Stimulated activated CD8-positive, alpha-beta memory T cell treated with anti-CD3 and anti-CD28 coated beads, Interleukin-15, amount 100 ng/mL, for 48 hours (primary cell): ENCODE results near the gene IL19.
"Not testable (repeated sequence)": the region's sequence is repeated elsewhere in the genome, so short reads cannot be mapped to it uniquely, and the experiment has no call there.

Experiments used
- DNase-seq, 2 donors: peaks; one replicate each; pipeline ENCODE4 v3.0.0-alpha.2; 2020; ENCODE audit warnings: low read depth in 2 of 2

Gene IL19

DNA sequence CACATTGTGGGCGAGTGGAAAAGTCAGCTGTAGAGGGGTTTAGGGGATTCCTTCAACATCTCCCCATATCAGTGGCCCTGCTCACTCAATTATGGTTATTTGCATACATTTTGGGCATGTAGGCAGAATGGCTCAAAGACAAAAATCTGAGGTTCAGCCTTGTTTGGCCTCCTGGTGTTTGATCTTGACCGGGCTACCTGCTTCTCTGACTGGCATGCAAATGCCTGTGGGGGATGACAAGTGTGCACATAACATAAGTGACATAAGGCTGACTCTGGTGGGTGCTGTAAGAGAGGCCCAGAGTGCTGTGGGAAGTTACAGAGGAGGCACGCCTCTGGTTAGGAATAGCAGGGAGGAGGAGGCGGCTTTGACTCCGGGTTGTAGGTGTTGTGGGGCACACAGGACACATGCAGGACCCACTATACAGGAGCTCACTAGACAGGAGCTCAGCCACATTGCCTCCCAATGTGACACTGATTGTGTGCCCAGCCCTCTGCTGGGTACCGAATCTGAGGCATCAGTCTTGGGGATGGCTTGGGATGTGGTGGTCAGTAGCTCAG lies 29.4 kb upstream of the IL19 start:
- no peak for DNase-seq

DNA sequence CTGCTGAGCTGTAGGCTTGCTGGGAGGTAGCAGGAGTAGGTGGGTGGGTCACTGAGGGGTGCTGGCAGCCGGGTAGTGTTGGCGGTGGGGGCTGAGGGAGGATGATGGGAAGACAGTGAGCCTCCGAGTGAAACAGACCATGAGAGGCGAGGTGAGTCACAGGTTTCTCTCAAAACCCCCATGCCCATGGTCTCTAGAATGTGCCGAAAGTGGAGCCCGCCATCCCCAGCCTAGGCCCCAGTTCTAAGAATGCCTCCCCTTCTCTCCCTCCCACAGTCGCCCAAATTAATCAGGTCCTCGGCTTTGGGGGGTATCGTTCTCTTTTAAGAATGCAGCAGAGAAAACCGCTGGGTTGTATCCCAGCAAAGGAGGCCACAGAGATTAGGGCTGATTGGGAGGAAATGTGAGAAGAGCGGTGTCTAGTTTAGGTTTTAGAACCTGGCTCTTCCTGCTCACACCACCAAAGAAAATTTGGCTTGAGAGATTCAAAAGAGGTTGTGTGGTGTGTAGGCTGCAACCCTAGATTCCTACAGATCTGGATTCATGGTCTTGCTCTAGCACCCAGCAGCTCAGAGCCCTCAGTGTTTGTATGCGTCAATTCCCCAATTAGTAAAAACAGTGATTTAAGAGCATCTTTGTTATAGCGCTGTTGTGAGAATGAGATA lies 27.7 kb upstream of the IL19 start:
- DNase-seq, result peak; percentile 56 to 67

DNA sequence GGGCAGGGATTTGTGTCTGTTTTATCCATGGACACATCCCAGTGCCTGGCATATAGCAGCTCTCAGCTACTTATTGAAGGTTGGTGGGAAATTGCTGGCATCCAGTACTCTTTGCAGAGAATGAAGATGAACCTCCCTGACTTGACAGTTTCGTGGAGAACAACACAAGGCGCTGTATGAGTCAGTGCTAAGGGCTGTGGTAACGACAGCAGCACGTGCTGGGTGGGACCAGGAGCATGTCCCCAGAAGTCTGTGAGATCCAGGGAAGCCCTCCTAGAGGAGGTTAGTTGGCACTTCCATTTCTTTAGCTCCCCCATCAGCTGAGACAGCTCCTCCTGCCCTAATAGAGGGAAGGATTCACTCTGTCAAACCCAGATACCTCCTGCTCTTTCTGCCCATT lies 25.9 kb upstream of the IL19 start:
- DNase-seq, result no peak

DNA sequence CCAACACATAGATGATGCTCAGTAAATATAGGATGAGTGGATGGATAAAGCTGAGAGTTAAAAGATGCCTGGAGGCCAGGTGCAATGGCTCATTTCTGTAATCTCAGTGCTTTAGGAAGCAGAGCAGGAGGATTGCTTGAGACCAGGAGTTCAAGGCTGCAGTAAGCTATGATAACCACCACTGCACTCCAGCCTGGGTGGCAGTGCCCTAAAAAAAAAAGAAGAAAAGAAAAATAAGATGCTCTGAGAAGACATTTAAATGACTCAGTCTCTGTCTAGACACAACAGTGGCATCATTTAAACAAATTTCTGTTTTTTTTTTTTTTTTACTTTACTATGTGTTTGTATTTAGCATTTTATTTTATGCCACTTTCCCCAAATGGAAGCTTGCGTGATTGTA lies 25.3 kb upstream of the IL19 start:
- DNase-seq, result no peak

DNA sequence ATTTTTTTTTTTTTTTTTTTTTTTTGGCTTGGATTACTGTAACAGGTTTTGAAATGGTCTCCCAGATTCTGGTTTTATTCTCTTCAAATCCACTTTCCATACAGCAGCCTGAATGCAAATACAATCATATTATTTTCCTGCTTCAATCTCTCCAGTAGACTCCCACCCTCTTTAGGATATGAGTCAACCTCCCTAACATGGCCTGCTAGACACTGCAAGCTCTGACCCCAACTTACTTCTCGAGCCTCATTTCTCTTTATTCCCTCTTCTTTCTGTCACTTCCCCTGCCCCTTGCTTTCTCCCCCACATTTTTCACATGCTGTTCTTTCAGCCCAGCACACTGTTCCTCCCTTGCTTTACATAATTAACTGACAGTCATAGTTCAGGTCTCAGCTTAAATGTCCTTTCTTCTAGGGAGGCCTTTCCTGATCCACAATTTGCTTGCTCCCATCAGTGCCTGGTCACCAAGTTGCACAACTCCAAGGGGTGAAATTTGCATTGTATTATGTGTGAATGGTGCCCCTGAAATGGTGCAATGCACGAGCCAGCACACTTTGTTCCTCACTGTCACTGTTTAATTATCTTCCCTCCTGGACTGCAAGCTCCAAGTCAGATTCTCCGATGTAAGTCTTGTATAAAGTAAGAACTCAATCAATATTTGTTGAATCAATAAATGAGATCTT lies 22.1 kb upstream of the IL19 start:
- DNase-seq, result no peak

DNA sequence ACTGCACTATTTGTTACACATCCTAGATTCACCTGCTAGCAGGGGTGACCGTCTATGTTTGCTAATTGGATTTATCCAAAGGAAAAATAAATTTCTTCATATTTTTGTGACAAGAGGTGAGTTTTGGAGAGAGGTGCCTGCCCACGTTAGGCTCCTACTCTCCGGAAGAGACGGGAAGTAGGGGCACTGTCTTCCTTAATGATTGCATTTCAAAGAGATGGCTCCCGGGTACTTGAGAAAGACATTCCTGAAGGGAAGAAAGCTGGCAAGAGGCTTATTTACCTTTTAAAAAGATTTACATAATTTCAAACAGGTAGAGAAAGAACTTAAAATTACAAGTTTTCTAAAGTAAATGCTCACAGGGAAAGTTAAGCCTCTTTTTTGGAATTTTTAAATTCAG lies 18.7 kb upstream of the IL19 start:
- no peak for DNase-seq

DNA sequence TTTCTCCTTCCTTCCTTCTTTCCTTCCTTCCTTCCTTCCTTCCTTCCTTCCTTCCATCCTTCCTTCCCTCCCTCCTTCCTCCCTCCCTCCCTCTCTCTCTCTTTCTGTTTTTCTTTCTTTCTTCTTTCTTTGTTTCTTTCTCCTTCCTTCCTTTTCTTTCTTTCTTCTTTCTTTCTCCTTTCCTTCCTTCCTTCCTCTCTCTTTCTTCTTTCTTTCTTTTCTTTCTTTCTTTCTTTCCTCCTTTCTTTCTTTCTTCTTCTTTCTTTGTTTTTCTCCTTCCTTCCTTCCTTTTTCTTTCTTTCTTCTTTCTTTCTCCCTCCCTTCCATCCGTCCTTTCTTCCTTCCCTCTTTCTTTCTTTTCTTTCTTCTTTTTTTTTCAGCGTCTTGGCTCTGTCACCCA lies 18.1 kb upstream of the IL19 start:
- no peak for DNase-seq

DNA sequence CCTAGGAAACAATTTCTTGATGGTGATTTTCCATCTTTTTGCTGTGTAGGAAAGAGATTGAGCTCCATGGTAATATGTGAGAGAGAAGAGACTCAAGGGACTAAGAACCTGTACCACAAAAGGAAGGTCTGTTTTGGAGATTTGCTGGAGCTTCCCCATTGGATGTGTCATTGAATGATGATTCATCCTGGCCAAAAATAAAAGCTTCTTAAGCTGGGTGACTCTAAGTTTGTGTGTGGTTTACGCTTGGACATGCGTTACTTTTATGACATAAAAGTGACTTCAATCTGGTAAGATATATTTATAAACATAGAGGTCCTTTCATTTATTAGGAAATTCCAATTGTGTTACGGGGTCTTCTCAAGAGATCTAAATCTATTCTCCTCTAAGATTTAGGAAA lies 17.4 kb upstream of the IL19 start:
- DNase-seq, result no peak

DNA sequence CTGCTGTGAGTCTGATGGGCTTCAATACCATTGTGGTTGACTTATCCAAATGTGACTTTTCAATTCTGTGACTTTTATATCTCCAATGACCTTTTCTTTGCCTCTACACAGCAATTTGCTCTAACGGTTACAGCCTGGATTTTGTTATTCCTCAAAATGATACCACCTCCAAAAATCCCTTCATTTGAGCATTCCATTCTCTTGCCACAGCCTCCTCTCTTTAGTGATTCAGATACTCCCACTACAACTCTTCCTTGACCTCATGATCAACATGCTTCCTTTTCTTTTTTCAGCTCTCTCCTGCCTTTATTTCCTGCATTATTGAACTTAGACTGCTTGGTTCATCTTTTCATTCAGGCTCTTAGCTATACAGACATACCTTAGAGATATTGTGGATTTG lies 16.6 kb upstream of the IL19 start:
- DNase-seq, result no peak

DNA sequence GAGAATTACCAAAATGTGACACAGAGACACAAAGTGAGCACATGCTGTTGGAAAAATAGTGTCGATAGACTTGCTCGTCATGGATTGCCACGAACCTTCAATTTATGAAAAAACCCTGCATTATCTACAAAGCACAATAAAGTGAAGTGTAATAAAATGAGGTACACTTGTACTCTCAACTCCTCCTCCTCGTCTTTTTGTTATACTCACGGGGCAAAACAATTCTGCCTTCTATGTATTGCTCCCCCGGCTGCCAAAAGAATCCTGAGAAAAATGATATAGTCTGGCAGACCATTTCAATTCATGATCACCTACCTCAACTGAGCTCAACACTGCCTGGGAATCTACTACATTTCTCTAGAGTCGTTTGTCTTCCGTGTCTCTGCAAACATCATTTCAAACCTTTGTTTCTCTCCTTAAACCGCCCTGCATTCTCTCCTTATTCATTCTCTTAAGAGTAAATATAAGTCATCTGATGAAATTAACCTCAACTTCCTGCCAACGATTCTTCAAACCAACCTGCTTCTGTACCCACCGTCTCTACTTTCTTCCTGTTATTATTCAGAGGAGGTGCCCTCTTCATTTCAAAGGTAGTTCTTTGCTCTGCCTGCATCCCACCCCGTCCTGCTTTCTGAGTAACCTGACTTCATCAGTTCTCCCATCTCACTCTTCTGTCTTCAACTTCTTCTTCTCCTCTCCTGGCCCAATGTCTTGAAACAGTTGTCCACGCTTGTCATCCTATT lies 12.9 kb upstream of the IL19 start:
- no peak for DNase-seq

DNA sequence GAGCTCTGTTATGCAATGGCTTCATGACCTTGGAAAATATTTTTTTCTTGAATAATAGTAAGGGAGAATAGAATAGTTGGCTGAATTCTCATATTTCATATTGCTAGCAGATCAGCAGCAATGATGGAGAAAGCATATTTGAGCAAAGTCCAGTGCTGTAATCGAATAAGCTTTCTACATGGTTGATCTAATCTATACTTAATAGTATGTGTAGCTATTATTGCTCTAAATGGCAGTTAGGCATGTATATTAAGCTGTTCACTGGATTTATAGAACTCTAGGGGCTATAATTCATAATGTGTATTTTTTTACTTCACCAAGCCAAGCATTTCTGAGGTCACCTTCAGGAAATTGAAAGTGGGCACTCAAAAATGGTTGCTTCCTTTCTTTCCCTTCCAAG lies 10.0 kb upstream of the IL19 start:
- DNase-seq, result no peak

DNA sequence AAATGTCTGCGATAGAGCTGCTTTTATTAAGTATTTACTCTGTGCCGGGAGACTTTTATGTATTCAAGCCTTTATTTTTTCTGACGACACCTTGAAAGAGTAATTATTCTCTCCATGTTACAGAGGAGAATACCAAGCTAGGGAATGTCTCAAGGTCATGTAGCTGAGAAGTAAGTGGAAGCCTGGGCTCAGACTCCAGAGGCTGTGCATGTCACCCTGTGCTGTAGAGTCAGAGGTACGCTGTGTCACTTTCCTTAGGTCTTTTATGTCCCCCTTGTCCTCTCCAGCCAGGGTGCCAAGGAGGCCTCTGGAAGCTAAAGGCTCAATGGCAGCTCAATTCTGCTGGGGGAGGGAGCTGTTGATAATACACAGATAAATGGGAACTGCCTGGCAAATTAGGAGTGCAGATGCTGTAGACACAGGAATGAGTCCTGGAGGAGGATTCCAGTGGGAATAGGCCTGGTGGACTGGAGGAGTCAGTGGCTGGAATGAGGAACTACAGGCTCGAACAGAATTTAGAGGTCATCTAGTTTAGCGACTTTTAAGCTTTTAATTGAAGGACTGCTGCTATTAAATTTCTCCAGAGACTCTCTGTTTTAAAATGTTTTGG lies 9.3 kb upstream of the IL19 start:
- no peak for DNase-seq

DNA sequence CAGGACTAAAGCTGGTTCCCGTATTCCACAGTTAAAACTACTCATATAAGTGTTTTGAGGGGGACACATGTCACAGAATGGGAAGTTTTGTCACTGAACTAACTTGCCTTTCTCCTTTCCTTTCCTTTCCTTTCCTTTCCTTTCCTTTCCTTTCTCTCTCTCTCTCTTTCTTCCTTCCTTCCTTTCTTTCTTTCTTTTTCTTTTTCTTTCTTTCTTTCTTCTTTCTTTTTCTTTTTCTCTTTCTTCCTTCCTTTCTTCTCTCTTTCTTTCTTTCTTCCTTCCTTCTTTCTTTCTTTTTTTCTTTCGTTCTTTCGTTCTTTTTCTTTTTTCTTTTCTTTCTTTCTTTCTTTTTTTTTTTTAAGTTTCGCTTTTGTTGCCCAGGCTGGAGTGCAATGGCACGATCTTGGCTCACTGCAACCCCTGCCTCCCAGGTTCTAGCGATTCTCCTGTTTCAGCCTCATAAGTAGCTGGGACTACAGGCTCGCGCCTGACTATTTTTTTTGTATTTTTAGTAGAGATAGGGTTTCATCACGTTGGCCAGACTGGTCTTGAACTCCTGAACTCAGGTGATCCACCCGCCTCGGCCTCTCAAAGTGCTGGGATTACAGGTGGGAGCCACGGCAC lies 7.7 kb upstream of the IL19 start:
- DNase-seq, result not testable (repeated sequence)

DNA sequence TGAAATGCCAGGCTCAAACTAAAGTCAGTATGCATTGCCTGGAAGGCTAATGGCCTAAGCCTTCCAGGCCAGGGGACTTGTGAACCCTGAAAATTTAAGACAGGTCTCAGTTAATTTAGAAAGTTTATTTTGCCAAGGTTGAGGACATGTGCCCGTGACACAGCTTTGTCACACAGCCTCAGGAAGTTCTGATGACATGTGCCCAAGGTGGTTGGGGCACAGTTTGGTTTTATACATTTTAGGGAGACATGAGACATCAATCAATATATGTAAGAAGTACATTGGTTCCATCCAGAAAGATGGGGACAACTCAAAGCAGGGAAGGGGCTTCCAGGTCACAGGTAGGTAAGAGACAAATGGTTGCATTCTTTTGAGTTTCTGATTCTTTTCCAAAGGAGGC lies 4.8 kb upstream of the IL19 start:
- DNase-seq, result not testable (repeated sequence)

DNA sequence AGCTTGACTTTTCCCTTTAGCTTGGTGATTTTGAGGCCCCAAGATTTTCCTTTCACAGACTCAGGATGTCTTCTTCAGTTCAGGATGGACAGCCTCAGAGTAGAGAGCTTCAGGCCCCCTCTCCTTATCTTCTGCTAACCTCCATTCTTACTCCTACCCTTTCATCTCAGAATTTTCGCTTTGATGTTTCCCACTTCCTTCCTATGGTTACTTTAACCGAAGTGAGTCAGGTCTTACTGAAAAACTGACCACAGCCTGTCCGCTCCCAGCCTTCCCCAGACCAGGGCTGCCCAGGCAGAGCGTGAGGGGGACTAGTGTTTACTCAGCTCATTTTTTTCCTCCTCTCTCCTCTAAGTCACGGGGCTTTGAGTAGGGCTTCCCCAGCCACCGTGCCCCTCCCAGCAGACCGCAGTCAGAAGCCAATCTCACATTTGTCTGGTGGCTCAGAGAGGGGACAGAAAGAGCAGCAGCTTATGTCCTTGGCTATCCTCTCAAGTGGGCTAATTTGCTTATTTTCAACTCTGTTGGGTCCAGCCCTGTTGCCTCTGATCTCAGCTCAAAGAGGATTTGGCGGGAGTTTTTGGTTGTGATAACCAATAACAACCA lies 4.2 kb upstream of the IL19 start:
- DNase-seq, result peak; percentile 66 to 69

DNA sequence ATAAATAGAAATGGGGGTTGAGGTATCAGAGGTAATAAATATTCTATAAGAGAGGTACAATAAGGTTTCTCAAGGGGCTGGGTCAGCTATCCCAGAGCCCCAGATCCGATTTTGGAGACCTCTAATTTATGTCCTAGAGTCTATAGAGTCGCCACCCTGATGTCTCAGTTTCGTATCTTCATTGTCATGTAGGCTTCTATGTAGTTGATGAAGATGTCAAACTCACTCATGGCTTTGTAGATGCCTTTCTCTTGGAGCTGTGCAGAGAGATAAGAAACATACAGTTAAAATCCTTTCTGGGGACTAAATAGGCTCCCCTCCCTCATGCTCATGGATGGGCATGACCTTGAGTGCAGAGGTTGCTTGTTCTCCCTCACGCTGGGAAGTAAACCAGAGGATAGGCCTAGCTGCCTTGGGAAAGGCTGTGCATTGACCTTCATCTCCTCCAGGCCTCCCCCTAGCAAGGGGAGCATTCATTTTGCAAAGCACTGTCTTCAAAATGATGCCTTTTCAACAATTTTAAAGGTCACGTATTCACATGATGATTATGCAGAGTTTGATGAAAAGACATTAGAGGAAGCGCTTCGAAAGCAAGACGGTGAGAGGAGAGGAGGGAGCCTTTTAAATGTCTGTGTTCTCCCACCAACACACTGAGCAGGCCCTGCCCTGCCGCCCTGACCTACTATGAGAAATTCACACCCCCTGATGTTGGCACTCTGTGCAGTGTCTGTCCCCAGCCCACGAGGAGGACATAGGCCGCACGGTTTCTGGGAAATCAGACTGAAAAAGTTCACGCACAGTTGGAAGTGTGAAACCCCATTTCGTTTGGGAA lies 1.9 kb upstream of the IL19 start:
- DNase-seq, result no peak

DNA sequence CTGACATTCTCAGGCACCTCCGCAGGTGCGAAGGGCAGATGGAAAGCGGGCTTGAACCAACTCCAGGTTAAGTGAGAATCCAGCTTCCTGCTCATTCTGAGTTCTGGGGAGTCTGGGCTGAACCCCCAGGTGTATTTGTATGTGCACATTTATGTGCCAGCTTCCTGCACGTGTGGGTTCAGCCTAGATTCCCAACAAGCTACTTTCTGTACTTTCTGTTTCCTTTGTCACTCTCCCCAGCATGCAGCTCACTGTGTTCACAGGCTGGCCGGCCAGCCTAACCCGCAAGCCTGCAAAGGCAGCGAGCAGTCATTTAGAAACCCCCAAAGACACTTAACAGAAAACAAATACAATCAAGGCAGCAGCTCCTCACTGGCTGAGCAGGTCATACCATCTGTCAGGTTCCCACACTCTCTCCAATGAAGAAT lies 1.3 kb upstream of the IL19 start:
- DNase-seq, result peak; percentile 66 to 67

DNA sequence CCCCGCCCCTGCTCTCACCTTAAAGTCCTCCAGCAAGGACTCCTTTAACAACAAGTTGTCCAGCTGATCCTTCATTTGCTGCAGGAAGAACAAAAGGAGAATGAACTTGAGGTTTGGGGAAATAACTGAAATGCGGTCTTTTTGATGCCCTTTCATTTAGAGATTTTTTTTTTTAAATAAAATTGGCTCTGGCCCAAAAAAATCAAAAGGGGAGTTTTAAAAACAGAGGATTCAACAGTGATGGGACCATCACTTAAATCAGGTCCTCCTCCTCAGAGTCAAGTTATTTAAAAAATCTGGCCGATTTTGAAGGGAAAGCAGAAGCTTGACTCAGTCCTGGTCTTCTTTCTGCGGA lies 742 bp downstream of the IL19 start:
- no peak for DNase-seq

DNA sequence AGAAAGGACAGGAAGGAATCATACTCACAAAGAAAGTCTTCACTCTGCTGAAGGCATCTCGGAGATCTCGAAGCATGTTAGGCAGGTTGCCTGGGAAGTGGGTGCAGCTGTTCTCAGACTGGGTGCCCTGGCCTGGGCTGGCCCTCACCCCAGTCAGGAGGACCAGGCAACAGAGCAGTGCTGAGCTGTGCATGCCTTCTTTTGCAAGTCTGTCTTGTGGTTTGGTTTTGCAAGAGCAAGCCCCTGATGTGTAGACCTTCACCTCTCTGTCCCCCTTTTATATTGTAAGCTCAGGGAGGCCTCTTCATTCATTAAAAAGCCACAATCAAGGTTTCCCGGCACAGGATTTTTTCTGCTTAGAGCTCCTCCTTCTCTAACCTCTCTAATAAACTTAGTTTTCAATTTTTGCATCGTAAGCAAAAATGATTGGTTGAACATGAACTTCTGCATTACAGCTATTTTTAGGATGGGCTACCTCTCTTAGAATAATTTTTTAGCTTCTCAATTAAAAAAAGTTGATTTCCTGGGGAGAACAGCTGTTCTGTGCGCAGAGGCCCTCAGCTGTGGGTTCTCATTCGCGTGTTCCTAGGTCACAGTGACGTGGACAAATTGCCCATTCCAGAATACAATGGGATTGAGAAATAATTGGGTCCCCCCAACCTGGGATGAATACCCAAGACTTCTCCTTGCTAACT lies 1.8 kb downstream of the IL19 start, which contains the start of gene IL10:
TSS of gene IL10 (minus strand) at position 252 of the 695 bp plus-strand sequence. CDS start at position 193, 59 bp downstream.
- DNase-seq, result no peak

DNA sequence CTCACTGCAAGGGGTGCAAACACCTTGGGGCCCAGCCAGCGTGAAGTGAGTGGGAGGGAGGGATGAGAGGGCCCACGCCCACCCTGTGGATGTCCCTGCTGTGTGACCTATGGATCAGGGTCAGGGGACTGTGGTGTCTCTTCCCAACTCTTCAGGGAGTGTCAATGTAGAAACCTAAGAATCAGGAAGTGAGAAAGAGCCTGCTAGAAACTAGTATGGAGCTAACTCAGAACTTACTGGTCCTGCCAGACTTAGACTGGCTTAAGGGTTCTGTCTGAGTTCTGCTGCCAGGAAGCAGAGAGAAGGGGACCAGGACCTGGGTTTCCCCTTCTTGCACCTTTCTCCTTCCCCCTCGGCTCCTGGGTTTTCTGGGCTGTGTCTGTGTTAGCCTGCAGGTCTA lies 3.5 kb downstream of the IL19 start:
- no peak for DNase-seq
